Kidney epithelial cell (primary cell): Measurements from ENCODE around the gene NFE2L2. TPM values are rescaled to one million over a fixed set of nuclear protein-coding genes. Genes with fewer than 3 reads are reported as not detected.

Experiments used
- DNase-seq: peaks from one replicate; pipeline ENCODE4 v3.0.0-alpha.2; 2010; ENCODE audit warnings: low read depth
- H3K27me3 ChIP-seq: 2 replicates; pipeline ENCODE4 v1.6.0; 2011; ENCODE audit warnings: low read length; ENCODE audit not compliant: control insufficient read depth, insufficient read depth
- H3K36me3 ChIP-seq: 2 replicates; pipeline ENCODE4 v1.5.1; 2011; ENCODE audit warnings: low read length; ENCODE audit not compliant: control insufficient read depth, insufficient read depth
- H3K4me3 ChIP-seq: 2 replicates; pipeline ENCODE4 v1.5.1; 2011; ENCODE audit warnings: low read depth, mild to moderate bottlenecking, control low read depth, low read length
- CTCF ChIP-seq: IDR thresholded peaks from 2 replicates; pipeline ENCODE4 v1.5.1; 2011; ENCODE audit warnings: mild to moderate bottlenecking, moderate library complexity, low read length, control low read depth, inconsistent platforms; ENCODE audit not compliant: insufficient read depth, poor library complexity, severe bottlenecking
- total RNA-seq: library from RNA; depleted of rRNA; stranded (reverse); fragments of >200 nt; gene quantifications from 2 replicates; pipeline ENCODE4 v1.2.3, GENCODE V29; 2015

Gene NFE2L2
- total RNA-seq, 1 donor from 2014 or later = 77.9 TPM

DNA sequence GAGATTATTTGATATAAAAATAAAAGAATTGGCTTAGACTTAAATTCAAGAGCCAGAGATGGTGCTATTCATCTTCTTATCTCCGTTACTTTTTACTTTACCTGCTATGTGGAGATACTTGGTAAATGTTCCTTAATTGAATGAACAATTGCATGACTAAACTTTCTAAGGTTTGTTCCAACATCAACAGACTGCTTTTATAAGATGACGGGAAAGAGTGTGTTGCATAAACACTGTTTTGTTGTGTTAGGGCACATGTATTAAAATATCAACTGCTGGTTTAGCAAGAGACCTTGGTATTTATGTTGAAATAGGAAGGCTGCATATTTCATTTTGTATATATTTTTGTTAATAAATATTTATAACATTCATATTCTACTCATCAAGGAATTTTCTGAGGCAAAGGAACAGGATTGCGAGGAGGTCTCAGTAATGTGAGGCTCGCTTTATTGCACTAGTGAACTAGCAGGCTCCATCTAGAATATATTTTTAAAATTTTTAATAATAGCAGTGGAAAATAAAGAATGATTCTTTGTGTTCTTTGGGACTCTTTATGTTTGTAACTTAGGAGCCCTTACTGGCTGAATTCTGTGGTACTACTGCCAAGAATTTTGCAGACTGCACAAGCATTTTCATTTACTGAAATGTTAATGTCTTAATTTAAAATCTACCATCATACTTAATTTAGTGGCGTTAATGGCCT is 10.7 kb upstream of the NFE2L2 start:
- no peak for DNase-seq
- Histone ChIP-seq H3K4me3 (no peak overlapping the region), H3K27me3 (no peaks in the 10 kb centered on the region), H3K36me3 (no peaks in the 10 kb centered on the region)
- TF ChIP-seq CTCF = no peak

- H3K4me3 ChIP-seq = no peak overlapping the region
- H3K27me3 ChIP-seq = no peaks in the 10 kb centered on the region
- no peaks in the 10 kb centered on the region for H3K36me3 ChIP-seq
- DNase-seq = no peak
- TF ChIP-seq CTCF = no peak
These were observed 8.9 kb upstream of the NFE2L2 start for GRCh38 chr2:177273408-177273807.

GRCh38 chr2:177272765-177273164 is 8.2 kb upstream of the NFE2L2 start:
- Histone ChIP-seq H3K4me3 (no peak overlapping the region), H3K36me3 (no peaks in the 10 kb centered on the region), H3K27me3 (no peaks in the 10 kb centered on the region)
- no peak for DNase-seq
- TF ChIP-seq CTCF = no peak

- Histone ChIP-seq H3K36me3 (no peaks in the 10 kb centered on the region), H3K27me3 (no peaks in the 10 kb centered on the region), H3K4me3 (no peak overlapping the region)
- DNase-seq = no peak
- no peak for TF ChIP-seq CTCF
These were observed 7.6 kb upstream of the NFE2L2 start for GRCh38 chr2:177271981-177272666.

DNA sequence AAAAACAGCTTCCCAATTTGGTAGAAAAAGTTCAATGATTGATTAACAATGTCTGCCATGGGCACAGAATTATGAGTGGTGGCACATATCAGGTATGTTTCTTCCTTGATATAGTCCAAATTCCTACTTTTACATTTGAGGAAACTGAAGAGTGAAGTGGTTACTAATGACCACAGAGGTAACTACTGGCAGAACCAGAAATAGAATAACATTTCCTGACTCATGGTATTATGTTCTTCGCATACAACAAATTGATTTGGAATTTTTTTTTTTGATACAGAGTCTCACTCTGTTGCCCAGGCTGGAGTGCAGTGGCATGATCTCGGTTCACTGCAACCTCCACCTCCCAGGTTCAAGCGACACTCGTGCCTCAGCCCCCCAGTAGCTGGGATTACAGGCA is 6.0 kb upstream of the NFE2L2 start:
- no peak overlapping the region for H3K4me3 ChIP-seq
- no peak for TF ChIP-seq CTCF
- no peaks in the 10 kb centered on the region for H3K27me3 ChIP-seq
- H3K36me3 ChIP-seq = no peaks in the 10 kb centered on the region
- DNase-seq = no peak

DNA sequence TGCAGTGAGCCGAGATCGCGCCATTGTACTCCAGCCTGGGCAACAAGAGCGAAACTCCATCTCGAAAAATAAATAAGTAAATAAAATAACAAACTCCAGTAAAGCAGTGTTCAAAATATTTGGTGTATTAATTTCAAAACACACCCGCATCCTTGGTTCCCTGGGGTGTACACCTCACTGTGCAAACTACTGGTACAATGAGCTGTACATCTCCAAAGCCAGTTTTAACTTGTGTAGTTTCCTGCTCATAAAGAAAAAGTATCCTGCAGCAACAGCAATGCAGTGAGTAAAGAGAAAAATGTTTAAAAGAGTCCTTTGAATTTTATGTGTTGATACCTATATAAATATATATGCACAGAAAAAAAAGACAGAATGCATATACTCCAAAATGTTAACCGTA is 4.4 kb upstream of the NFE2L2 start:
- DNase-seq = no peak
- no peak overlapping the region for H3K4me3 ChIP-seq
- no peaks in the 10 kb centered on the region for H3K27me3 ChIP-seq
- no peaks in the 10 kb centered on the region for H3K36me3 ChIP-seq
- no peak for TF ChIP-seq CTCF
